NOMO-1 (cell line): ENCODE results near the gene PDLIM1.

Experiments used
- DNase-seq, 2 experiments: peaks; one replicate each; lab custom pipeline; 2025; ENCODE audit not compliant: unreplicated experiment in 2 of 2; lab: John Stamatoyannopoulos, UW

PDLIM1 gene

GRCh38 chr10:95315509-95315908 is 24.7 kb upstream of the PDLIM1 start:
- no peak for DNase-seq

GRCh38 chr10:95314192-95314918 is 23.6 kb upstream of the PDLIM1 start:
- no peak for DNase-seq

GRCh38 chr10:95312986-95313495 is 22.2 kb upstream of the PDLIM1 start:
- DNase-seq: no peak

DNA sequence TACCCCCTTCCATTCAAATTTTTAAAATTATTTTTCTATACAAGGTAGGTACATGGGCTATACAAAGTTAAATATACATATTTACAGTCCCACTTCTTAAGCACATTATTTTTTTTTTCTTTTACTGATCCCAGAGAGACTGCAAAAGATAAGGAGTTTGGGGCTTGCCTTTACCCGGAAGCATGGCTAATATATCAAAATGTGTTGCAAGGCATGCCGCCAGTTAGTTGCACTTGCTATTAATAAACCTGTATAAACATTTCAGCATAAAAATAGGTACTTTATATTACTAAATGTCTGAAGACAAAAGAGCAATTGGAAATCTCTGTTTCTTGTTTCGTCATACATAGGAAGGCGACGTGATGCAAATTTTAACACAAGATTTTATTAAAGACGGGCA is 21.5 kb upstream of the PDLIM1 start:
- DNase-seq: peak; percentile 71 to 74

DNA sequence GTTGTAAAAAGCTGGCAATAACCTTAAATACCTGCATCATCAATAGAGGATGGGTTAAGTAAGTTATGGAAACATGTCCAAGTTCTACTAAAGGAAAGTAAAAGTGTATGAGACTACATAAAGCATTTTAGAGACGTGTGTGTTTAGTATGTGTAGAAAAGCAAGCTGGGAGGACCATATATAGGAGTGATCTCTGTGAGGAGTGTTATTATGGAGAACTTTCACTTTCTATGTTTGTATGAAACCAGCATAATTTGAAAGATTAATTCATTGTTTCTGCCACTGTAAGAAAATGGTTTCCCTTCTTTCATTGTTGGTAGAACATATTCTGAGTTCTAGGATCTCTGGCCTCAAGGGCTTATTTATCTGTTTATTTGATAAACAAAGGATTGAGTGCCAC is 19.2 kb upstream of the PDLIM1 start:
- peak in 1 of 2 experiments; percentile 30 for DNase-seq

DNA sequence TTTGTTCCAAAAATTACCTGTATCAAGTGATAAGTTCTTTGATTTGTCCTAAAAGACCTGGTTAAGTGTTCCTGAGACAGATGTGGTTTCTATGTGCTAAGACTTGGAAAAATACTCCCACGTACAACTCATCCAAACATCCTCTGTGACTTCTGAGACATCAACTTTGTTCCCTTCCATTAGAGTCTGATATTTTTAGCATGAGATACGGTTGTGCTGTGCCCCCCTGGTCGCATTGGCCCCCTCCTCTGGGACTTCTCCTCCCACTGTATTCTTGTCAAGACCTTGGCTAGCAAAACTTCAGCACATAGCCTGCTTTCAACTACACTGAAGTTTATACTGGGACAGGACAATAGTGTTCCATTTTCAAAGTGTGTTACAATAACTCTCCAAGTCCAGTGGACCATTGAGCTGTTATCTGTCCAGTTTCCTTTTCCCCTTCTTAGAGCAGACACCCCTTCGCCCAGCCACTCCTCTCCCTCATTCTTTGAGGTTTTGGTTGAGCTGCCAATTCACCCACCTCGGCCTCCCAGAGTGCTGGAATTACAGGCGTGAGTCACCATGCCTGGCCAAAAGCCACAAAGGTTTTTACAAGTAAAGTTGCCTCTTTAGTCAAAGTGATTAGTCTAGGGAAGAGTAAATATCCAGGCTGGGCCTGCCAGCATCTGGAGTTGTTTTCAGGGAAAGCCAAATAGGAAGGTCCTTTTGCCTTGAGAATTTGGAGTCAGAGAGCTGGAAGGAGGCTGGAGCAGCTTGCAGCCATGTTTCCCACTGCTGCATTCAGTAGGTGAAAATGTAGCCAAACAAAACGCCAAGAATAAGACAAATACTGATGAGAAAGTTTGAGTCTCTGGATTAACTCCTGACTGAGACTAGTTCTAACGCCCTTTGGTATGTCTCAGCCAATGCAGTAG is 17.8 kb upstream of the PDLIM1 start:
- DNase-seq: peak; percentile 42 to 63

DNA sequence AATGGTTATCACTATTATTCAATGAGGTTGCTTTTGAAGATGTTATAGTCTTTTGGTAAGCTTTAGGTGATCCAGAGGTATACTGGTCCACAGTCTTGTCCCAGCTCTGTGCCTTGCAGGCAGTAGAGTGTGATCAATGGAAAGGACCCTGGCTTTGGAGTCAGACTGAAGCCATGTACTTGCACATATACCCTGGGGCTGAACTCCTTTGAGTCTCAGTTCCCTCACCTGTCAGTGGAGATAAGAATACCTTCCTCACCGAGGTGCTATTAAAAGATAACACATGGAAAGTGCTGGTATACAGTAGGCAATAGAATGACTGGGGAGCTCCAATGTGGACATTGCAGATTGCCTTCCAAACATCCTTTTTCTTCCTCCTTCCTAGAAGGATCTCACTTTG is 16.0 kb upstream of the PDLIM1 start:
- DNase-seq: no peak

GRCh38 chr10:95306318-95306650 is 15.5 kb upstream of the PDLIM1 start:
- no peak for DNase-seq

DNA sequence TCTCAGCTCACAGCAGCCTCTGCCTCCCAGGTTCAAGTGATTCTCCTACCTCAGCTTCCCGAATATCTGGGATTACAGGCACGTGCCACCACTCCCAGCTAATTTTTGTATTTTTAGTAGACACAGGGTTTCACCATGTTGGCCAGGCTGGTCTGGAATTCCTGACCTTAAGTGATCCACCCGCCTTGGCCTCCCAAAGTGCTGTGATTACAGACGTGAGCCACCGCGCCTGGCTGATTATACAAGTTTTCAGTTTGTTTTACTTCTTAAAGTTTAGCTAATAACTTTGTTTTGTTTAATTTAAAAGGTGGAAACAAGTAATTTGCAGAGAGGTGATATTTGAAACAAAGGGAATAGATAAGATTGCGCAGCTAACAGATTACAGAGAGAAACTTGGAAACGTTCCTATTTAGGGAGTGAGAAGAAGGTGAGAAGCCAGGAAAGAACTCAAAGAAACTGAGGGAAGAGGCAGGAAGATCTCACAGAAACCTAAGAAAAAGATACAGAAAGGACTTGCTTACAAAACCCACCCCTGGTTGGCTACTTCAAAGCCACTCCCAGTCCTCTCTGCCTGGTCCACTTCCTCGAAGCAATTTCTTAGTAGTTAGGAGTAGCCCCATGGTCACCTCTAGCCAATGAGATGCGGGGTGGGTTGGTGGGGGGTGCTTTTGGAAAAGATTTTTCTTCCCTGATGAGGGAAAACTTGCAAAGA is 15.0 kb upstream of the PDLIM1 start:
- DNase-seq: no peak

DNA sequence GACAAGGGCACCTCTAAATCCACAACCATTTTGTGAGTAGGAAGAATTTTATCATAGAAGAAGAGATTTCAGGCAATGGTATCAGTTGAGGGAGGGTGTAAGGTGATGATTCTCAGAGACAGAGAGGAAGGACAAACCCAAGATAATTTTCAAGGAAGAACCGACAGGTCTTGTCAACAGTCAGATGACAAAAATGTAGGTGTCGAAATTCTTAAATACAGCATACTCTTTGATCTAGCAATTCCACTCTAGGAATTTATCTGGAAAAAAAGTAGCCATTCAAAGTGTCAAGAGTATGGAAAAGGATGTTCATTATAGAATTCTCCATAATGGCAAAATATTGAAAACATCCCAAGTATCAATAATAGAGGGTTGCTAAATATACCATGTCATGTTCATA is 14.2 kb upstream of the PDLIM1 start:
- DNase-seq: no peak

- DNase-seq: no peak
These were observed 13.7 kb upstream of the PDLIM1 start for GRCh38 chr10:95304463-95304862.

DNA sequence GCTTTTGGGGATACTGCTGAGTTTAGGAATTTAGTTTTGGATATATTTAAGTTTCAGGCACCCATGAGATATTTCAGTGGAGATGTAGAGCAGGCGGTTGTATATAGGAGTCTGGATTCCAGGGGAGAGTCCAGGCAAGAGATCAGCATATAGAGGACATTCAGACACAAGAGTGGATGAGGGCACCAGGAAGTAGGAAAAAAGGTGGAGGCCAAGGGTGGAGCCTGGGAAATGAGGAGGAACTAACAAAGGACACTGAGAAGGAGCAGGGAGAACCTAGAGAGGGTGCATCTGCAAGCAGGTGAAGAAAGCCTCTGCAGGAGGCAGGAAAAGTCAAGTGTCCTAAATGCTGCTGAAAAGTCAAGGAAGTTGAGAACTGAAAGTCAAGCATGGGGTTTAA is 13.1 kb upstream of the PDLIM1 start:
- DNase-seq: no peak

GRCh38 chr10:95303535-95303934 is 12.7 kb upstream of the PDLIM1 start:
- no peak for DNase-seq

GRCh38 chr10:95300022-95300539 is 9.3 kb upstream of the PDLIM1 start:
- DNase-seq: no peak

DNA sequence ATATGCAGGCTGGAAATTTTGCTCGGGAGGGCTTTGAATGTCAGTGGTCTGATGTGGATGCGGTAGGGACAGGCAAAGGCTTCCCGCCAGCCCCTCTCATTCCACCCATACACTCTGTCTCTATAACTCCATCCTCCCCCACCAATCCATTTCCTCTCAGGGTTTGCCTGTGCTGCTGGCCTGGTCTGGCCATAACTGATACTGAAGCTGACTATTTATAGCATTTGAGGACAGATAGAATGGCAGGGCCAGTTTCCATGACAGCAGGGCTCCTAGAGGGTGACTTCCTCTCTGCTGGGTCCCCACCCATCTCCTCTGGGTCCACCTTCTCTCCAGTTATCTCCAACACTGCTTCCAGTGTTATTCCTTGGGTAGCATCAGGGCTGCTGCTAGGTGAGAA is 6.6 kb upstream of the PDLIM1 start:
- peak in 1 of 2 experiments; percentile 17 for DNase-seq

- DNase-seq: no peak
These were observed 6.0 kb upstream of the PDLIM1 start for GRCh38 chr10:95296764-95297163.

DNA sequence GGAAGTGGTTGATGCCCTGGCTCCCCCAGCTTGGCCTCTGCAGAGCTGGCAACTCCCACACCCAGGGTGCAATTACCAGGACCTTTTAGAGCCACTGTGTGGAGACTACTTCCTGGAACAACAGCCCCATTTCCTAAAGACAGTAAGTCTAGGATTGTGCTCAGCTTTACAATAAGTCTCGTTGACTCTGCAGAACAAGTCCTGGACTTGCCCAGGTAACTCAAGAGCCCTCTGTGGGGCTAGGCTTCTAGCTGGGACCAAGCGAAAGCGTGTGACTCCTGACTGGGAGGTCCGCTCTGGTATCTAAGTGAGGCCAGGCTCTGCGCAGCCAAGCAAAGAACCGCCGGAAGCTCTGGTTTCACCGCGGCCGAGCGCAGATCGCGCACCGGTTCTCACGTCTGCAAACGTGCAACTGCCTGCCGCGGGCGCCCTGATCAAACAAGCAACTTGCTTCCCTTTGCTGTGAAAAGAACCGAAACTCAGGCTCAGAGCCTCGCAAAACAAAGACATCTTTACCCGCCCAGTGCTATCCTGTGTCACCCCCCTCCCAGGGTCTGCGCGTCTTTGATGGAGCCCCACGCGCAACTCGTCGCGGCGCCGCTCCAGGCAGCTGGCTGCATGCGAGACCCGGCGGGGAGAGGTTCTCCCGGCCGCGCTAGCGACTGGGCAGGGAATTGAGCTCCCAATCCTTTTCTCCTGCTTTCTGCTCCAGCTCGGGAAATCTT is 4.4 kb upstream of the PDLIM1 start:
- peak; percentile 85 to 93 for DNase-seq

GRCh38 chr10:95293631-95294030 is 2.8 kb upstream of the PDLIM1 start:
- DNase-seq: no peak

- no peak for DNase-seq
These were observed 699 bp upstream of the PDLIM1 start for GRCh38 chr10:95291365-95292039.

DNA sequence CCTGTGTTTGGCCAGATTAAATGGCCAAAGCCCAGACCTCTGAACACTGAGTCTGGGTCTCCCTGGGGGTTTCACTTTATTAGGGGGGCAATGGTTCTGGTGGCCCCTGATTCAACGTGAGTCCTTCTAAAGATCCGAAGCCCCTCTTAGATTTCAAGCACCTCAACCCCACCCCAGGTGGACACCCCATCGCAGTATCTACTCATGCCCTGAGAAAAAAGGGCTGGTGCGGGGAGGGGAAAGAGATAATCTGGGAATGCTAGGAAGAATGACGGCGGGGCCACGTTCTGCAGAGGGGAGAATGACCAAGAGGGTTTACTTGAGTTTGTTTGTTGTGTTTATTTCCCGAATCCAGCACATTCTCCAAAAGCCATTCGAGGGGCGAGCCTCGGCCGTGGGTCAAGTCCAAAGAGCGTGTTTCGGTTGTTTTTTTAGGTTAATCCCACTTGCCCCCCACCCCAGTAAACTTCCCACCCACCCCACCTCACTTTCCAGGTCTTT is 832 bp downstream of the PDLIM1 start:
- DNase-seq: no peak
